OCI-LY3 (cell line): ENCODE data around the gene CNIH4.

Experiments
- H2AFZ ChIP-seq: fragments of 200-600, 300-600 bp; shearing (Covaris generic); 2 replicates; pipeline ENCODE4 v1.6.0; 2014; ENCODE audit warnings: antibody characterized with exemption, low read depth, low read length
- H3K27ac ChIP-seq: fragments of 200-600, 300-600 bp; sonication (generic); 2 replicates; pipeline ENCODE4 v1.5.1; 2014; ENCODE audit warnings: mild to moderate bottlenecking, low read length, moderate library complexity, mixed read lengths
- H3K27me3 ChIP-seq: fragments of 200-600, 300-600 bp; sonication (generic); 2 replicates; pipeline ENCODE4 v1.6.1; 2014; ENCODE audit warnings: low read depth, low read length, mixed read lengths
- H3K36me3 ChIP-seq: fragments of 200-600, 300-600 bp; sonication (generic); replicated peaks from 2 replicates; pipeline ENCODE3; 2014; ENCODE audit warnings: low read depth, low read length, mixed read lengths
- H3K4me1 ChIP-seq: fragments of 300-600, 200-600 bp; sonication (generic); 2 replicates; pipeline ENCODE4 v1.6.1; 2014; ENCODE audit warnings: low read length, mixed read lengths
- H3K4me2 ChIP-seq: fragments of 200-600, 300-600 bp; sonication (generic); 2 replicates; pipeline ENCODE4 v1.6.1; 2014; ENCODE audit warnings: low read length, mixed read lengths
- H3K4me3 ChIP-seq: fragments of 300-600, 200-600 bp; sonication (generic); 2 replicates; pipeline ENCODE4 v1.5.1; 2014; ENCODE audit warnings: antibody characterized with exemption, mild to moderate bottlenecking, low read length, moderate library complexity
- H3K79me2 ChIP-seq: fragments of 300-600, 200-600 bp; shearing (Covaris generic); 2 replicates; pipeline ENCODE4 v1.6.1; 2014; ENCODE audit warnings: mild to moderate bottlenecking, low read length, mixed read lengths
- H3K9ac ChIP-seq: fragments of 300-600, 200-600 bp; shearing (Covaris generic); 2 replicates; pipeline ENCODE4 v1.6.0; 2014; ENCODE audit warnings: mild to moderate bottlenecking, low read length, moderate library complexity
- H3K9me3 ChIP-seq: fragments of 200-600, 300-600 bp; shearing (Covaris generic); 2 replicates; pipeline ENCODE4 v1.6.1; 2014; ENCODE audit warnings: low read length, mixed read lengths; ENCODE audit not compliant: insufficient read depth
- H4K20me1 ChIP-seq: fragments of 200-600, 300-600 bp; sonication (generic); 2 replicates; pipeline ENCODE4 v1.6.1; 2016; ENCODE audit warnings: low read length, mixed read lengths; ENCODE audit not compliant: insufficient read depth
- EZH2phosphoT487 ChIP-seq: fragments of 200-600 bp; shearing (Covaris generic); IDR thresholded peaks from 2 replicates; pipeline ENCODE4 v1.6.1; 2018; ENCODE audit warnings: antibody characterized with exemption, mixed run types, low read depth
- TF ChIP-seq, protein P1 (sequence below): fragments of 200-600, 300-600 bp; sonication (generic); IDR thresholded peaks from 2 replicates; pipeline ENCODE4 v1.5.1; 2014; ENCODE audit warnings: antibody characterized with exemption, low read length, low read depth

The CNIH4 gene

DNA sequence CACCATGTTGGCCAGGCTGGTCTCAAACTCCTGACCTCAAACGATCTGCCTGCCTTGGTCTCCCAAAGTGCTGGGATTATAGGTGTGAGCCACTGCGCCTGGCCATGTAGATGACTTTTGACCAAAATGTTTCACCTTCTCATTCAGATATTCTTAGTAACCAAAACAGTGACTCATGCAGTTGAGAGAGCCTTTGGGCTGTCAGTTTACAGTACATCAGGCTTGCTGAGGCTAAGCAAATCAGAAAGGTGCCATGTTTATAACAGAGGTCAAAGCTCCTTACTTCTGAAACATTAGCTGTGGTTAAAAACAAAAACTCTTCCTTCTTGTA lies 21.0 kb downstream of the CNIH4 start:
- no peak overlapping the region for H3K4me2 ChIP-seq

DNA sequence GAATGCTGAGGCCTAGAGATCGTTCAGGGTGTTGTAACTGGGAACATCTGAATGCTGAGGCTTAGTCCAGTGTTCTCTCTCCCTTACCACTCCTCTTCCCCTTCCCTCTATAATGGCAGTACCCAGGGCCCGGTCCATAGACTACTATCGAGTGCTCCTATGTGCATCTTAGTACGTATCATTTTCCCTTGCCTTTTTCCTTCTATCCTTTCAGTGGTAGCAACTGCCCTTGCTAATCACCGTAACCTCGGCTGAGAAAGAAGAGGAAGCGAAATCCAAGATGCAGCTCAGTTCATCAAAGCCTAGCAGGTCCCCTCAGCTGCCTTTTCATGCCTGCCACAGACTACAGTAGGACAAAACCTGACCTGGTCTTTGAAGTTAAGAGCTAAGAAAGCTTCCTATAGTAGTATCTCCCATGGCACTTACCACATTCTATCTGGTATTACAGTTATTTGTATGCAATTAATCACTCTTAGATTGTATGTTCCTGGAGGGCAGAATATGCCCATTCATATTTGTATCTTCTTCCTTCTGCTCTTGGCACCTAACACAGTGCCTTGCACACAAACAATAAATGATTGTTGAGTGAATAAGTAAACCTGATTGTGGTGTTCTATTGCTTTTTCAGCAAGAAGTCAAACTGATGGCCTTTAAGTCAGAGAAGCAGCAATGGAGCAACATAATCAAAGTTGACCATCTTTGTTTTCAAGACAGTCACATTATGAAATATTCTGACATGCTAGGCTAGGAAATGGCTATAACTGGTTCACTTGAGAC lies 22.4 kb downstream of the CNIH4 start:
- Histone ChIP-seq H3K4me3 (no peak overlapping the region), H4K20me1 (peaks cover 5% of the 10 kb centered on the region), H3K4me2 (peak overlapping the region; percentile 16; the same call in 1 of the 2 replicates), H3K27me3 (no peaks in the 10 kb centered on the region), H3K9ac (no peak overlapping the region), H3K36me3 (peaks cover 38% of the 10 kb centered on the region), H3K4me1 (peaks cover 12% of the 10 kb centered on the region), H3K79me2 (no peaks in the 10 kb centered on the region), H3K27ac (peak overlapping the region; percentile 17; the same call in 1 of the 2 replicates), H2AFZ (no peak overlapping the region), H3K9me3 (no peaks in the 10 kb centered on the region)
- no peak for TF ChIP-seq EZH2phosphoT487
- TF ChIP-seq, protein P1, sequence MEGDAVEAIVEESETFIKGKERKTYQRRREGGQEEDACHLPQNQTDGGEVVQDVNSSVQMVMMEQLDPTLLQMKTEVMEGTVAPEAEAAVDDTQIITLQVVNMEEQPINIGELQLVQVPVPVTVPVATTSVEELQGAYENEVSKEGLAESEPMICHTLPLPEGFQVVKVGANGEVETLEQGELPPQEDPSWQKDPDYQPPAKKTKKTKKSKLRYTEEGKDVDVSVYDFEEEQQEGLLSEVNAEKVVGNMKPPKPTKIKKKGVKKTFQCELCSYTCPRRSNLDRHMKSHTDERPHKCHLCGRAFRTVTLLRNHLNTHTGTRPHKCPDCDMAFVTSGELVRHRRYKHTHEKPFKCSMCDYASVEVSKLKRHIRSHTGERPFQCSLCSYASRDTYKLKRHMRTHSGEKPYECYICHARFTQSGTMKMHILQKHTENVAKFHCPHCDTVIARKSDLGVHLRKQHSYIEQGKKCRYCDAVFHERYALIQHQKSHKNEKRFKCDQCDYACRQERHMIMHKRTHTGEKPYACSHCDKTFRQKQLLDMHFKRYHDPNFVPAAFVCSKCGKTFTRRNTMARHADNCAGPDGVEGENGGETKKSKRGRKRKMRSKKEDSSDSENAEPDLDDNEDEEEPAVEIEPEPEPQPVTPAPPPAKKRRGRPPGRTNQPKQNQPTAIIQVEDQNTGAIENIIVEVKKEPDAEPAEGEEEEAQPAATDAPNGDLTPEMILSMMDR, result no peak

More for the DNA sequence above, 21.0 kb downstream of the CNIH4 start:
- Histone ChIP-seq H3K9me3 (no peaks in the 10 kb centered on the region), H3K36me3 (peaks cover 47% of the 10 kb centered on the region), H3K27ac (no peak overlapping the region), H2AFZ (no peak overlapping the region), H4K20me1 (peaks cover 5% of the 10 kb centered on the region), H3K4me3 (no peak overlapping the region), H3K9ac (no peak overlapping the region), H3K4me1 (peaks cover 12% of the 10 kb centered on the region), H3K79me2 (no peaks in the 10 kb centered on the region), H3K27me3 (no peaks in the 10 kb centered on the region)
- TF ChIP-seq EZH2phosphoT487, result no peak

DNA sequence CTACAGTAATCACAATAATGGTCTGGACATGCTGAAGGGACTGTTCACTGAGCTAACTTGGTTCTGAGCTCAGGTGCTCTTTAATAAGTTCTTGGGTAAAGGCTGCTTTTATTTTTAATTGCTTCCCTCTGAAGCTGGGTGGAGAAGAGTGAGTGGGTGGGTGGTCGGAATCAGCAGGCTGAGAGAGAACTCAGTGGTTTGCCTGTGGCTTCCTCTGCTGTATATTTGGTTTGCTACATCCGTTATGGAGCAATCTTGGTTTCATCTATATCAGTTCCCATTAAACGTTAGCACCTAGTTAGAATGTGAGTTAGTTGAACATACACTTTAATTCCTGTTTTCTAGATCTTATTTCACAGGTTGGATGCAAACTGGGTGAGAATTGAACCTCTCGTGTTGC lies 23.3 kb downstream of the CNIH4 start:
- Histone ChIP-seq H4K20me1 (peaks cover 5% of the 10 kb centered on the region), H3K27me3 (no peaks in the 10 kb centered on the region), H3K27ac (no peak overlapping the region), H3K9ac (no peak overlapping the region), H3K9me3 (no peaks in the 10 kb centered on the region), H3K79me2 (no peaks in the 10 kb centered on the region), H3K4me2 (no peak overlapping the region), H3K36me3 (peaks cover 36% of the 10 kb centered on the region), H3K4me3 (no peak overlapping the region), H3K4me1 (peaks cover 12% of the 10 kb centered on the region), H2AFZ (no peak overlapping the region)
- TF ChIP-seq EZH2phosphoT487, result no peak
- TF ChIP-seq, protein P1, result no peak

DNA sequence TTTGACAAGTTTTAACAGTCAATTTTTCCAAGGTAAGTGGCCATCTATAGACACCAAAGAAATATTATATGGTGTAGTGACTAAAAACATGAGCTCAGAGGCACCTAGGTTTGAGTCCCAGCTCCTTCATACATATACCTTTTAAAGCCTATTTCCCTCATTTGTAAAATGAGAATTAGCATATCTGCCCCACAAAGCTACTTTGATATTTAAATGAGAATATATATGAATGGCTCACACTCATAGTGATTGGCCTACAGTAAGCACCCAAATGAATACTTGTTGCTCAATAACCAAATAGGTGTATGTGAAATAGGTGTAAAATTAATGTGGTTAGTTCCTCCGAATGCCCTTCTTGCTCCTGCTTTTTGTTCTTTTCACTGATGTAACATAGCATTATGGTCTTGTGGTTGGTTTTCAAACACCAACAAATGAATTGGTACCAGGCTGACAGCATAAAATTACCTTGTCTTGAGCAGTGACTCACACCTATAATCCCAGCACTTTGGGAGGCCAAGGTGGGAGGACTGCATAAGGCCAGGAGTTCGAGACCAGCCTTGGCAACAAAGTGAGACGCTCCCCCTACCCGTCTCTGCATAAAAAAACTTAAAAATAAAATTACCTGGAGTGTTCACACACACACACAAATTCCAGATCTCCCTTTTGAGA lies 25.3 kb downstream of the CNIH4 start:
- Histone ChIP-seq H3K4me1 (peaks cover 12% of the 10 kb centered on the region), H2AFZ (no peak overlapping the region), H3K9ac (no peak overlapping the region), H3K36me3 (peaks cover 22% of the 10 kb centered on the region), H4K20me1 (peaks cover 5% of the 10 kb centered on the region), H3K27me3 (no peaks in the 10 kb centered on the region), H3K9me3 (no peaks in the 10 kb centered on the region), H3K27ac (no peak overlapping the region), H3K4me3 (no peak overlapping the region), H3K4me2 (no peak overlapping the region), H3K79me2 (no peaks in the 10 kb centered on the region)
- TF ChIP-seq EZH2phosphoT487, result no peak
- TF ChIP-seq, protein P1, result no peak
